ENCODE results near the gene ARHGAP45. TPM values are rescaled to one million over a fixed set of nuclear protein-coding genes. Genes with fewer than 3 reads are reported as not detected.

ARHGAP45 gene
- total RNA-seq = 10 to 100 TPM; 37.9 to 42.6 TPM

- H3K36me3 ChIP-seq = no peaks in the 10 kb centered on the region
- TF ChIP-seq CTCF (IDR thresholded peaks at IDR 0.05) = no peak
- no peak for DNase-seq (ENCODE audit: low spot score)
- H3K4me3 ChIP-seq = peak within 1 kb of the TSS; percentile 68
- ATAC-seq (ENCODE audit: insufficient number of reproducible peaks, low FRiP score, low read depth) = no peak
- H3K9me3 ChIP-seq = no peaks in the 10 kb centered on the region
- no peaks in the 10 kb centered on the region for H3K27me3 ChIP-seq (replicated peaks; ENCODE audit: insufficient read depth)
- H3K27ac ChIP-seq = peak within 1 kb of the TSS; percentile 22 to 26
- H3K4me1 ChIP-seq (ENCODE audit: control insufficient read depth in 1 of 2, low read depth in 2 of 2) = peaks cover 14 to 63% of the 10 kb centered on the region in 2 donors
These were observed at the start of gene ARHGAP45 for GRCh38 chr19:1066748-1067340. Gene ARHGAP45 (plus strand): TSS chr19:1067167. CDS start chr19:1067406, 239 bp downstream.

- ATAC-seq (ENCODE audit: insufficient number of reproducible peaks, low FRiP score, low read depth) (no peak), DNase-seq (ENCODE audit: low spot score) (no peak)
- TF ChIP-seq CTCF (IDR thresholded peaks at IDR 0.05) = no peak
- Histone ChIP-seq H3K27ac (no peak overlapping the region), H3K27me3 (replicated peaks; ENCODE audit: insufficient read depth) (no peaks in the 10 kb centered on the region), H3K9me3 (no peaks in the 10 kb centered on the region), H3K36me3 (peaks cover 16% of the 10 kb centered on the region), H3K4me1 (ENCODE audit: control insufficient read depth in 1 of 2, low read depth in 2 of 2) (peaks cover 48 to 60% of the 10 kb centered on the region in 2 donors), H3K4me3 (peak overlapping the region; percentile 38)
These were observed 49.1 kb upstream of the ARHGAP45 start for GRCh38 chr19:1017906-1018305.

- H3K9me3 ChIP-seq = no peaks in the 10 kb centered on the region
- TF ChIP-seq CTCF (IDR thresholded peaks at IDR 0.05) = no peak
- no peak for DNase-seq (ENCODE audit: low spot score)
- H3K27ac ChIP-seq = no peak overlapping the region
- no peaks in the 10 kb centered on the region for H3K27me3 ChIP-seq (replicated peaks; ENCODE audit: insufficient read depth)
- H3K4me3 ChIP-seq = no peak overlapping the region
- no peak for ATAC-seq (ENCODE audit: insufficient number of reproducible peaks, low FRiP score, low read depth)
- H3K4me1 ChIP-seq (ENCODE audit: control insufficient read depth in 1 of 2, low read depth in 2 of 2) = peaks cover 52 to 65% of the 10 kb centered on the region in 2 donors
- H3K36me3 ChIP-seq = peaks cover 12% of the 10 kb centered on the region
These were observed 48.6 kb upstream of the ARHGAP45 start for GRCh38 chr19:1018393-1018792.

GRCh38 chr19:1018932-1019615 lies 47.9 kb upstream of the ARHGAP45 start:
- ATAC-seq (ENCODE audit: insufficient number of reproducible peaks, low FRiP score, low read depth) = no peak
- DNase-seq (ENCODE audit: low spot score) = no peak
- H3K9me3 ChIP-seq = no peaks in the 10 kb centered on the region
- peaks cover 55 to 65% of the 10 kb centered on the region in 2 donors for H3K4me1 ChIP-seq (ENCODE audit: control insufficient read depth in 1 of 2, low read depth in 2 of 2)
- H3K27ac ChIP-seq = no peak overlapping the region
- no peaks in the 10 kb centered on the region for H3K27me3 ChIP-seq (replicated peaks; ENCODE audit: insufficient read depth)
- no peak for TF ChIP-seq CTCF (IDR thresholded peaks at IDR 0.05)
- peak overlapping the region; percentile 84 for H3K4me3 ChIP-seq
- H3K36me3 ChIP-seq = peaks cover 5% of the 10 kb centered on the region

- Histone ChIP-seq H3K4me1 (ENCODE audit: control insufficient read depth in 1 of 2, low read depth in 2 of 2) (peaks cover 55 to 65% of the 10 kb centered on the region in 2 donors), H3K27ac (no peak overlapping the region), H3K9me3 (no peaks in the 10 kb centered on the region), H3K27me3 (replicated peaks; ENCODE audit: insufficient read depth) (no peaks in the 10 kb centered on the region), H3K4me3 (peak overlapping the region; percentile 84), H3K36me3 (peaks cover under 1% of the 10 kb centered on the region)
- TF ChIP-seq CTCF (IDR thresholded peaks at IDR 0.05) = no peak
- DNase-seq (ENCODE audit: low spot score) (no peak), ATAC-seq (ENCODE audit: insufficient number of reproducible peaks, low FRiP score, low read depth) (no peak)
These were observed 47.4 kb upstream of the ARHGAP45 start for GRCh38 chr19:1019616-1019961.

Data from thoracic aorta (tissue), 2 donors.